Endothelial cell (in vitro differentiated cells): Measurements from ENCODE around the gene SYT14. TPM values are rescaled to one million over a fixed set of nuclear protein-coding genes. Genes with fewer than 3 reads are reported as not detected.

ENCODE experiments used
- DNase-seq: peaks from one replicate; pipeline ENCODE4 v3.0.0; 2021; ENCODE audit warnings: low spot score
- H3K27ac Mint-ChIP-seq: one replicate; pipeline ENCODE4 v1.8.0; 2021; ENCODE audit warnings: mixed read lengths, inconsistent platforms; ENCODE audit not compliant: unreplicated experiment
- H3K27me3 Mint-ChIP-seq: one replicate; pipeline ENCODE4 v1.8.0; 2021; ENCODE audit warnings: mild to moderate bottlenecking, moderate library complexity, mixed read lengths, inconsistent platforms; ENCODE audit not compliant: unreplicated experiment
- H3K36me3 Mint-ChIP-seq: one replicate; pipeline ENCODE4 v1.8.0; 2021; ENCODE audit warnings: mild to moderate bottlenecking, low read depth, mixed read lengths, inconsistent platforms; ENCODE audit not compliant: unreplicated experiment
- H3K4me1 Mint-ChIP-seq: one replicate; pipeline ENCODE4 v1.8.0; 2021; ENCODE audit warnings: mild to moderate bottlenecking, mixed read lengths, inconsistent platforms; ENCODE audit not compliant: unreplicated experiment
- H3K4me3 Mint-ChIP-seq: one replicate; pipeline ENCODE4 v1.8.0; 2021; ENCODE audit warnings: mild to moderate bottlenecking, mixed read lengths, inconsistent platforms; ENCODE audit not compliant: unreplicated experiment
- H3K9me3 Mint-ChIP-seq: one replicate; pipeline ENCODE4 v1.8.0; 2021; ENCODE audit warnings: mixed read lengths, inconsistent platforms; ENCODE audit not compliant: unreplicated experiment
- CTCF ChIP-seq: fragments of 200-600 bp; sonication (generic); IDR thresholded peaks from one replicate; pipeline ENCODE4 v1.5.0; 2021; ENCODE audit warnings: antibody characterized with exemption; ENCODE audit not compliant: unreplicated experiment
- total RNA-seq: library from RNA; stranded (reverse); fragmentation: NEBNext Ultra II Directional; extraction: Animal tissue kit (Norgen Biotek cat#: 25700); gene quantifications from one replicate; pipeline ENCODE4 v1.2.1, GENCODE V29; 2021; ENCODE audit not compliant: unreplicated experiment

The SYT14 gene
- total RNA-seq, 1 donor from 2014 or later = 9.7 TPM

GRCh38 chr1:210061992-210062391 is 124.0 kb downstream of the SYT14 start:
- no peaks in the 10 kb centered on the region for H3K4me1 Mint-ChIP-seq
- no peak for DNase-seq
- H3K36me3 Mint-ChIP-seq = no peaks in the 10 kb centered on the region
- H3K9me3 Mint-ChIP-seq = no peaks in the 10 kb centered on the region
- no peak overlapping the region for H3K27ac Mint-ChIP-seq
- peaks cover 1% of the 10 kb centered on the region for H3K27me3 Mint-ChIP-seq
- TF ChIP-seq CTCF = no peak
- no peak overlapping the region for H3K4me3 Mint-ChIP-seq

GRCh38 chr1:210070531-210070930 is 132.5 kb downstream of the SYT14 start:
- H3K27me3 Mint-ChIP-seq = peaks cover 1% of the 10 kb centered on the region
- no peak for TF ChIP-seq CTCF
- H3K4me3 Mint-ChIP-seq = no peak overlapping the region
- H3K27ac Mint-ChIP-seq = no peak overlapping the region
- H3K4me1 Mint-ChIP-seq = no peaks in the 10 kb centered on the region
- H3K36me3 Mint-ChIP-seq = no peaks in the 10 kb centered on the region
- no peaks in the 10 kb centered on the region for H3K9me3 Mint-ChIP-seq
- DNase-seq = no peak

- Mint-ChIP-seq H3K4me3 (no peak overlapping the region), H3K27me3 (no peaks in the 10 kb centered on the region), H3K27ac (peak overlapping the region; percentile 64), H3K4me1 (no peaks in the 10 kb centered on the region), H3K36me3 (peaks cover 3% of the 10 kb centered on the region), H3K9me3 (no peaks in the 10 kb centered on the region)
- DNase-seq = no peak
- TF ChIP-seq CTCF = no peak
Observed at GRCh38 chr1:210072129-210072528, 134.1 kb downstream of the SYT14 start.

GRCh38 chr1:210072896-210073504 is 135.0 kb downstream of the SYT14 start:
- Mint-ChIP-seq H3K27ac (no peak overlapping the region), H3K4me1 (no peaks in the 10 kb centered on the region), H3K4me3 (no peak overlapping the region), H3K9me3 (no peaks in the 10 kb centered on the region), H3K36me3 (peaks cover 3% of the 10 kb centered on the region), H3K27me3 (no peaks in the 10 kb centered on the region)
- no peak for DNase-seq
- TF ChIP-seq CTCF = no peak

- no peak overlapping the region for H3K4me3 Mint-ChIP-seq
- H3K27ac Mint-ChIP-seq = no peak overlapping the region
- no peak for DNase-seq
- no peaks in the 10 kb centered on the region for H3K9me3 Mint-ChIP-seq
- no peaks in the 10 kb centered on the region for H3K27me3 Mint-ChIP-seq
- H3K4me1 Mint-ChIP-seq = no peaks in the 10 kb centered on the region
- peaks cover 3% of the 10 kb centered on the region for H3K36me3 Mint-ChIP-seq
- TF ChIP-seq CTCF = no peak
Observed at GRCh38 chr1:210074904-210075303, 136.9 kb downstream of the SYT14 start.
